OCI-M1 (cell line): ENCODE data around the gene TMEM120B.
"Not testable (repeated sequence)": the region's sequence is repeated elsewhere in the genome, so short reads cannot be mapped to it uniquely, and the experiment has no call there.

Experiments
- DNase-seq: peaks from one replicate; lab custom pipeline; 2025; lab: John Stamatoyannopoulos, UW

Gene TMEM120B

DNA sequence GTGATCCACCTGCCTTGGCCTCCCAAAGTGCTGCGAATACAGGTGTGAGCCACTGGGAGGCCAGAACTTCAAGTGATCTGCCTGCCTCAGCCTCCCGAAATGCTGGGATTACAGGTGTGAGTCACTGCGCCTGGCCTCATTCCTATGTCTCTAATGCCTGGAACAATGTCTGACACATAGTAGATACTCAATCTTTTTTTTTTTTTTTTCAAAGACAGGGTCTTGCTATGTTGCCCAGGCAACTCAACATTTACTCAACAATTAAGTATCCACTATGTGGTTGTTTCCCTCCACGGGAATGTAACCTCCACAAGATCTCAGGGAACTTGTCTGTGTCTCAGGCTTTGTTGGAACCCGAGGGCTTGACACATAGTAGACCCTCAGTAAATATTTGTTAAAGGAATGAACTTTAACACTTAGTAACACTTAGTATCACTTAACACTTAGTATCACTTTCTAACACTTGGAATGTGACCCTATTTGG lies 3.0 kb upstream of the TMEM120B start:
- DNase-seq, result no peak

DNA sequence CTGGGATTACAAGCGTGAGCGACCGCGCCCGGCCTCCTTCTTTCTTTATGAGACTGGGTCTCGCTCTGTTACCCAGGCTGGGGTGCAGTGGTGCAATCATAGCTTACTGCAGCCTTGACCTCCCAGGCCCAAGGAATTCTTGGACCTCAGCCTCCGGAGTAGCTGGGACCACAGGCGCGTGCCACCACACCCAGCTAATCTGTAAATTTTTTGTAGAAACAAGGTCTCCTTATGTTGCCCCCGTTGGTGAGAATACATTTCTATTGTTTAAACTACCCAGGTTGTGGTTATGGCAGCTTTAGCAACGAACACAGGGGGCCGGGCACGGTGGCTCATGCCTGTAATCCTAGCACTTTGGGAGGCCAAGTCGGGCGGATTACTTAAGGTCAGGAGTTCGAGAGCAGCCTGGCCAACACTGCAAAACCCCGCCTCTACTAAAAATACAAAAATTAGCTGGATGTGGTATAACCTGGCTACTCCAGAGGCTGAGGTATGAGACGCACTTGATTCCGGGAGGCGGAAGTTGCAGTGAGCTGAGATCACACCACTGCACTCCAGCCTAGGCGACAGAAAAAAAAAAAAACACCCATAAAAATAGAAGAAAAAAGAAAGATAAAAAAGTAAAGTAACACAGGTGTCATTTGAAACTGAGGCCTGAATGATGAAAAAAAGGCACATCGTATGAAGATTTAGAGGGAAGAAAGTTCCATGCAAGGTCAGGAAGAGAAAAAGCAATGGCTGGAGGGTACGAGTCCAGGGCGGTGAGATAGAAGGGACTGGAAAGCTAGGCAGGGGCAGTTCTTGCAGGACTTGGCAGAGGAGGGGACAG lies 977 bp upstream of the TMEM120B start:
- DNase-seq, result no peak

DNA sequence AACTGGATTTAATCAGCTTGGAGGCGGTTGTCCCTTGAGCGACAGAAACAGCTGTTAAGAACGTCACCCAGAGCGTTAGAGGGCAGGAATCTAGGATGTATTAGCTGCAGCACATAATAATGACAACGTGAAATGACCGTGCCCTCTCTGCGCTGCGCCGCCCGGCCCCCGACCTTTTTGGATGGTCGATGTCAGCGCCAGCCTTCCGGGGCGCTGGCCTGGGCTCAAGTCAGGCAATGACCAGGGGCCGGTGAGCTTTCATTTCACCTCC lies 427 bp upstream of the TMEM120B start:
- DNase-seq, result peak; percentile 77

DNA sequence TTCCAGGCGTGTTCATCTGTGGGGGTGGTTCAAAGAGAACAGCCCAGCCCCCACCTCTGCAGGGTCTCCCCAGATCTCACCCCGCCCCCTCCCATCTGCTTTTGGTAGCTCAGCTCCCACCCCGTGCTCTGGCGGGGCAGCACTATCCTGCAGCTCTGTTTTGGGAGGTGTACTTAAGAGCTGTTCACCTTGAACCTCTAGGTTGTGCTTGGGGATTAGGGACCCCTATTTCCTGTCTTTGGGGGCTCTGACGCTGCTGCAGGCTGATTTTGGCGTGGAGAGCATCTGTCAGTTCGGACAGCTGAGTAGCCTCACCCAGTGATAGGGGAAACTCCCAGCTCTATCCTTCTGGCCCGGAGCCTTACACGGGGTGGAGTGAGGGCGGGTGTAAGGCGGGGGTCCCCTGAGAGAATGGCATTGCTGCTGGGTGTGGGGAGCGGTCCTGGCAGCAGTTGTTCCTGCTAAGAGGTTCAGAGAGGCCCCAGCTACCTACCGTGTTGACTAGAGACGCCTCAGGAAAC lies 765 bp downstream of the TMEM120B start:
- DNase-seq, result no peak

DNA sequence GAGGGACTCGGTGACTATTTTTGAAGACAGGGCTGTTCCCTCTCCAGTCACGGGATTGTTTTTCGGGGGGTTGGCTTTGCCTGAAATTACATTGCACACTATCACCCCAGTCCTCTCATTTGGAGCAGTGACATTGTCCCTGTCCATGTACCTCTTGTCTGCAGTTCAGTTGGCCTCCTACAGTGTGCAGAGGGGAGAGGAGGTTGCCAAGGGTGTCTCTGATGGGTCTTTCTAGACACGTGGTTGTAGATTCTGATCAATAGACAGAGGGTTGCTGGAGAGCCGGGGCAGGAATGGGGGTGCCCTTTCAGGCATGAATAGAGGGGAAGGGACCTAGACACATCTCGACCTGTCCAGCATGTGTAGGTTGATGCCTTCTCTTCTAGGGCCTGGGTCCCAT lies 1.2 kb downstream of the TMEM120B start:
- peak; percentile 30 for DNase-seq

DNA sequence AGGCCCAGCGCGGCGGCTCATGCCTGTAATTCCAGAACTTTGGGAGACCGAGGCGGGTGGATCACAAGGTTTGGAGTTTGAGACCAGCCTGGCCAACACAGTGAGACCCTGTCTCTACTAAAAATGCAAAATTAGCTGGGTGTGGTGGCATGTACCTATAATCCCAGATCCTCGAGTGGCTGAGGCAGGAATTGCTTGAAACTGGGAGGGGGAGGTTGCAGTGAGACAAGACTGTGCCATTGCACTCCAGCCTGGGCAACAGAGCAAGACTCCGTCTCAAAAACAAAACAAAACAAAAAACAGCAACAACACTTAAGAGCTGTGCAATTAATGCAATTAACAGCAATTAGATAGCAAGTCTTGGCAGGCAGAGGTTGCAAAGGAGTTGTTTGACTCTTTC lies 2.5 kb downstream of the TMEM120B start:
- not testable (repeated sequence) for DNase-seq

DNA sequence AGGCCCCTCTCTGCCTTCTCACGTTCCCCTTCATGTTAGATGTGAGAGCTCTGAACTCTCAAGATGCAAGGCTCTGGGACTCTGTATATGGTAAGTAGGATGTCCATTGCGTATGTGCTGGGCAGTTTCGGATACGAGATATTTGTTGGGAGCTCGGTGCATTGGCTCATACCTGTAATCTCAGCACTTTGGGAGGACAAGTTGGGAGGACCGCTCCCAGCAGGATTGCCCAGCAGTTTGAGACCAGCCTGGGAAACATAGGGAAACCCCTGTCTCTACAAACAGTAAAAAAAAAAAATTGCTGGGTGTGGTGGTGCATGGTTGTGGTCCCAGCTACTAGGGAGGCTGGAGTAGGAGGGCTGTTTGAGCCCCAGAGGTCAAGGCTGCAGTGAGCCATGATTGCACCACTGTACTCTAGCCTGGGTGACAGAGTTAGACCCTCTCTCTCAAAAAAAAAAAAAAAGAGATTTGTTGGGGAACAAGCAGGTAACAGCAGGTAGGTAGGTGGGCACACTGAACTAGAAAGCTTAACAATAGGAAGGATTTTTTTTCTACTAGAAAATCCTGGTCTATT lies 3.4 kb downstream of the TMEM120B start:
- no peak for DNase-seq

DNA sequence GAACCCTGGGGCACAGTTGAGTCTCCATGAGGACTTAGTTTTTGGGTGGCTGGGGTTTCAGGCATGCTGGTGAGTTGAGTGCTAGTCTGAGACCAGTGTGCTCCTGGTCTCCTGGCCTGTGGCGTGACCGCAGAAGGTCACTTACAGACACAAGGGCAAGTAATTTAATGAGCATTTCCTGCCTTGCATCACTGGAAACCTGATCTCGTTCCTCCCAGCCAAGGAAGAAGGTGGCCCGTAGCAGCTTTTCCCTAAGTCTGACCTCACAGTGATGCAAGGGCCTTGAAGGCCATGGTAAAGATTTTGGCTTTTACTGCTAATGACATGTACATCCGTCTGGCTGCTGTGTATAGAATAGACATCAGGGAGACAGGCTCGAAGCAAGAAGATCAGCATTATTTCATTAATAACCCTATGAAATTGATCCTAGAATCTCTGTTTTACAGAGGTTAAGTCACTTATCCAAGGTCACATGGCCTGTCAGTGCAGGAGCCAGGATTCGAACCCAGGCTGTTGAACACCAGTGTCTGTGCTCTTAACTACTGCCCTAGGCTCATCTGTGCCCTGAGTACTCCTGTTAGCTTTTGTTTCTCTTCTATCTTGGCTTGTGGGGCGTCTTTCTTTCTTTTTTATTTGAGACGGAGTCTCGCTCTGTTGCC lies 4.6 kb downstream of the TMEM120B start:
- no peak for DNase-seq

DNA sequence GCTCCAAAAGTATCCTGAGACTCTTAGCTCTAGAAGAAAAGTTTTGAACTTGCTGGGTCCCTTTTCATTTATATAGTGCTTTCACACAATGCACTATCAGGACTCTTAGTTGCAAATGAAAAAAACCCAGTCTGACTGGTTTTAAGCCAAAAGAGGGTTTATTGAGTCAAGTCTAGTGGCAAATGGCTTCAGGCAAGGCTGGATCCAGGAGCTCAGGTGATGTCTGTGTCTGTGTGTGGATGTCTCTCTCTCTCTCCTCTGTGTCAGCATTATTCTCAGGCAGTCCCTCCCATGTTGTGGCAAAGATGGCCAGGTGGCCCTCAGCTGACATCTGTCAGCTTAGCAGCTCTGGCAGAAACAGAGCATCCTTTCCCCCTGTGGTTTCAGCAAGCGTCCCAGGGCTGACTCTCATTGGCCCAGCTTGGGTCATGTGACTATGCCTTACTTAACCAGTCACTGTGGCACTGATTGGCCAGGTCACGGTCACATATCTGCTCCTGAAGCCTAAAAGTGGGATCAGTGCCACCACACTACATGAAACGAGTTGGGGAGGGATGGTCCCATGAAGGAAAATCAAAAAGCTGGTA lies 6.2 kb downstream of the TMEM120B start:
- DNase-seq, result no peak

DNA sequence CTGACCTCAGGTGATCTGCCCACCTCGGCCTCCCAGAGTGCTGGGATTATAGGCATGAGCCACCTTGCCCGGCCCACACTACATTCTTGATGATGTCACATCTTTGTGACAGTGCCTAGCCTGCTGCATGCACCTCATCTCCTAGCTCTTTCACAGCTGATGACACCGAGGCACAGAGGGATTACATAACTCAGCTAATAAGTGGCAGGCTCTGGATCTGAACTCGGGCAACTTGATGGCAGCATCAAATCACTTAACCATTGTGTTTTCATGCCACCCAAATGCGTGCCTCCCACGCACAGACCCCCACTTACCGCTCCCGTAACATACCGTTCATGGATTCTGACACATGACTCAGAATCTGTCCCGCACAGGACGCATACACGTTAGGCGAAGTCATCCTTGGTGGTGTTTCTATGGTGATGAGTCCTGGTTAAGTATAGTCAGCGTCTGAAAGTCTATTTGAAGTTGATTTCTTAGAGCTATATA lies 7.4 kb downstream of the TMEM120B start:
- DNase-seq, result no peak

DNA sequence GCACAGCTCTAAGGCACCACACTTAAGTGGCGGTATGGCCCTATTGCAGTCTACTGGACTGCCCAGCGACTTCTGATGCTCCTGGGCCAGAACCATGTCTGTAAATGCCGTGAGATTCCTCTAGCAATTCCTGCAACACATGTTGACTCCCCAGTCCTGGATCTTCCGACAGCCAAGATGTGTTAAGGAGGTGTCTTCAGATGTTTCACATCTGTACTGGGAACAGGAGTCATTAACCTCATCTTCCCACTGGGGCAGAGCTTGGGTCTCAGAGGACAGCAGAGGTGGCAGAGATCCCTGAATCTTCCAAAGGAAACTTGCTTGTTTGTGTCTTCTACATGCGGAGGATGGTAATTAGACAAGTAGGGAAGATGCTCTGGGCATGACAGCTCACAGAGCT lies 8.2 kb downstream of the TMEM120B start:
- no peak for DNase-seq

DNA sequence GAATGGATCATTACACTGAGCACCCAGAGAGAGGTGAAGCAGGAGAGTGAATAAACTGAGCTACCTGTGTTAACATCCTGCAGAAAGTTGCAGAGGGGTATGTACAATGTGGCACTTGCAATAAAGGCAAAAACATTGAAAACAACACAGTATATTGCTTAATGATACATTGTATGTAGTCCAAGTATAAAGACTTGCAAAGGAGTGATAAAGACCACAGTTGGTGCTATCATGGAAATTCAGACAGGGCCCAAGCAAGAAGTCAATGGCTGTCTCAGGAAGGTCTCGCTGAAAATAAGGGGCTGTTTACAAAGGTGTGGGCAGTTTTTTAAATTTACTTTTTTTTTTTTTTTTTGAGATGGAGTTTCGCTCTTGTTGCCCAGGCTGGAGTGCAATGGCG lies 10.0 kb downstream of the TMEM120B start:
- DNase-seq, result no peak

DNA sequence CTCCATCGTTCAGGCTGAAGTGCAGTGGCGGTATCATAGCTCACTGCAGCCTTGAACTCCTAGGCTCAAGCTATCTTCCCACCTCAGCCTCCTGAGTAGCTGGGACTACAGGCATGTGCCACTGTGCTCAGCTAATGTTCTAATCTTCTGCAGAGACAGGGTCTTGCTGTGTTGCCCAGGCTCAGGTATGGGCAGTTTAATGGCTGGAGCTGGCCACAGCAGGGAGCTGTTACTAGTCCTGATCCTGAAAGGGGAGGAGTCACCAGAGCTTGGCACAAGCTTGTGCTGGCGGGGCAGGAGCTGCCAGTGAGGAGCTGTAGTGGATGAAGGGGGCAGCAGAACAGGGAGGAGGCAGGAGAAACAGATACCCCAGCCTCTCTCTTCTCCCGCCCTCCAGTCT lies 10.6 kb downstream of the TMEM120B start:
- no peak for DNase-seq

DNA sequence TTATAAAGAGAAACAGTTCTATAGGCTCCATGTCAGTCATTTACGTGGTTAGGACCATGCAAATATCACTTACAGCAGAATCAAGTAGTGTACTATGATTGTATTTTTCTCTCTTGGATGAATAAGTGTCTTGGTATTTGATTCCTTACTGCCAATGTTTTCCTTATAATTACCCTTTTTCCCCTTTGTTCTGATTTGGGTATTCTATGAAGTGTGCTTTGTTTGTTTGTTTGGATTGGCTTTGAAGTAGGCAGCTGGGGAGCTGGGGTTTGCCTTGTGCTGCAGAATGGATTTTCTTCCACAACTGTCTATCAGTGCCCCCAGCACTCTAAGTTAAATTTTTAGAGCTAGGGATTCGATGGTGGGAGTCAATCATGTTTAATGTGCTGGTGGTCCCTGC lies 12.4 kb downstream of the TMEM120B start:
- no peak for DNase-seq

DNA sequence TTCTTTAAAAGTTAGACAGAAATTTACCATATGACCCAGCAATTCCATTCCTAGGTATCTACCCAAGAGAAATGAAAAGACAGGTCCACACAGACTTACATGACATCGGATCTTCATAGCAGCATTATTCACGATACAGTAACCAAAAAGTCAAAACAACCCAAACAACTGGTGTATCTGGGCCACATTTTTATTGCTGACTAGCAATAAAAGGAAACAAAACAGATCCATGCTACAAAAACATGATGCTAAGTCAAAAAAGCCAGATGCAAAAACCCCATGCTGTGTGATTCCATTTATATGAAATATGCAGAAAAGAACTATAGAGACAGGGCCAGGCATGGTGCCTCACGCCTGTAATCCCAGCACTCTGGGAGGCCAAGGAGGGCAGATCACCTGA lies 12.9 kb downstream of the TMEM120B start:
- no peak for DNase-seq

DNA sequence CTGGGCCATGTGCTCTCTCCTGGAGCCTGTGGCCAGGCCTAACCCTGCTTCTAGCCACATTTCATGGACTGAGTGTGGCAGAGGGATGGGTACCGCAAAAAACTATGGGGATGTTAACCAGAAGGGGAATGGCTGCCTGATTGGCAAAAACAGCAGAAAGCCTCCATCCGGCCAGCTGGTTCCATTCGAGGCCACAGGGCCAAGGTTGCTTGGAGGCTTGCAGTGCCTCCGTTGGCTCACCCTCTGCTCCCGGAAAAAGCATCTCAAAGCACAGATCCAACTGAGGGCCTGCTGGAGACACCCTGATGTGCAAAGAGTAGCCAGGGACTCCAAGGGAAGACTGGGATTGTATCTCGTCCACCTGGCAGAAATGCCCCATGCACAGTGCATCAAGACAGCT lies 16.5 kb downstream of the TMEM120B start:
- no peak for DNase-seq

DNA sequence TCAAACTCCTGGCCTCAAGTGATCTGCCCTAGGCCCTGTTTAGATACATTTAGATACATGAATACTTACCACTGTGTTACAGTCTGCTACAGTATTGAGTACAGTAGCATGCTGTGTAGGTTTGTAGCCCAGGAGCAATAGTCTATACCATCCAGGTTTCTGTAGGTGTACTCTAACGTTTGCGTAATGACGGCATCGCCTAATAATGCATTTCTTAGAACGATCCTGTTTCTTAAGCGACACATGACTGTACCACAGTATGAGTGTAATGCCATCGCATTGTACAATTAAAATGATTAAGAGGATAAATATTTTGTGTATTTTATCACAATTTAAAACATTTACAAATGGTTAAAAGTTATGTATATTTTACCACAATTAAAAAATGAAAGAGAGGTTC lies 18.9 kb downstream of the TMEM120B start:
- no peak for DNase-seq

DNA sequence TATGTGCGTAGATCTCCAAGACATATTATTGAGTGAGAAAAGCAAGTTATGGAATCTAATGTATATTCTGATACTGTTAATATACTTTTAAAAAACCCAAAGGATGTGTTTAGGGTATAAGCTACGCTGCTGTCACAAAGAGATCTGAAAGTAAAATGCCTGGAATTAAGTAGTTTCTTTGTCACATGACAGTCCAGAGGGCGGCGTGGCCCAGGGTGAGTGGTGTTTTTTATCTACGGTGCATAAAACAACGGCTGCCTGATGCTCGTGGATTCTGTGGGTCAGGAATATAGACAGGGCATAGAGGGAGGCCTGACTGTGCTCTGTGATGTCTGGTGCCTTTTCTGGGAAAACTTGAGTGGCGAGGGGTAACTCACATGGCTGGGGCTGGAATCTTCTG lies 21.3 kb downstream of the TMEM120B start:
- no peak for DNase-seq

DNA sequence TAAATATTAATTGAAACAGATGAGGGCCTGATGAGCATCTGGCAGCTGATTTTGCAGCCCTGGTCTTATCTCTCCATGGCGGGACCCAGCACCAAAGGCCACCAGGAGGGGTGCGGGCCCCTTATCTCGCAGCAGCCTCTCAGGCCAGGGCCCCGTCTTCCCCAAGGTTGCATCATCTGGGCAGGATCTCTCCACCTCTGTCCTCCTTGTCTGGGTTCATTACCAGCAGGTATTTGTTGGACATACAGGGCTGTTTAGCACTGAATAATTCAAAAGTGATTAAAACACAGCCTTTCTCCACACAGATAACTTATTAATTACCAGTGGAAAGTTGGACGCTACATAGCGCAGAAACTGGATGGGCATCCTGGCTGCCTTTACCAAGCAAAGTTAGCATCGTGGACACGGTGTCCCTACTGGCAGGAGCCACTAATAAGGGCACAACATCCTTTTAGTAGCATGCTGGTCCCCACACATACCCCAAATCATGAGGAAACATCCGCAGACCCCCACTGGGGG lies 25.8 kb downstream of the TMEM120B start:
- DNase-seq, result peak; percentile 83

DNA sequence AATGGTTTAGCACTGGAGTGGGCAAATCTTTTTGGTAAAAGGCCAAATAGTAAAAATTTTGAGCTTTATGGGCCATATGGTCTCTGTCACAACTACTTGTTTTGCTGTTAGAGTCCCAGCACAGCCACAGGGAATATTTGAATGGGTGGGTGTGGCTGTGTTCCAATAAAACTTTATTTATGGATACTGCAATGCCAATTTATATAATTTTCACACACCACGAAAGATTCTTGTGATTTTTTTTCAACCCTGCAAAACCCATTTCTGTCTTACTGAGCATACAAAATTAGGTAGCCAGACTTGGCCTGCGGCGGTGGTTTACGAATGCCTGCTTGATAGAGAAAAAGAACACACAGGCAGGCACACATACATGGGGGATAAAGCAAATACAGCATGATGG lies 28.3 kb downstream of the TMEM120B start:
- DNase-seq, result no peak

DNA sequence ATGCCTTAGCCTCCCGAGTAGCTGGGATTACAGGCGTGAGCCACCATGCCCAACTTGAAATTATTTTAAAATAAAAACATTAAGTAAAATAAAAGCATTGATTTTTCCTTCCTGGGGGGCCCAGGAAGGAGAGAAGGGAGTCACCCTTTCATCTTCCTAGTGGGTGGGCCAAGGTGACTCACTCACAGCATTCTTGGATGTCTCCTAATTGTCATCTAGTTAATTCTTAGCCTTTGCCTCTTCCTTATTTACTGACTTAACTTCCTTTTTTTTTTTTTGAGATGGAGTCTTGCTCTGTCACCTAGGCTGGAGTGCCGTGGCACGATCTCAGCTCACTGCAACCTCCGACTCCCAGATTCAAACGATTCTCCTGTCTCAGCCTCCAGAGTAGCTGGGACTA lies 29.2 kb downstream of the TMEM120B start:
- peak; percentile 12 for DNase-seq

DNA sequence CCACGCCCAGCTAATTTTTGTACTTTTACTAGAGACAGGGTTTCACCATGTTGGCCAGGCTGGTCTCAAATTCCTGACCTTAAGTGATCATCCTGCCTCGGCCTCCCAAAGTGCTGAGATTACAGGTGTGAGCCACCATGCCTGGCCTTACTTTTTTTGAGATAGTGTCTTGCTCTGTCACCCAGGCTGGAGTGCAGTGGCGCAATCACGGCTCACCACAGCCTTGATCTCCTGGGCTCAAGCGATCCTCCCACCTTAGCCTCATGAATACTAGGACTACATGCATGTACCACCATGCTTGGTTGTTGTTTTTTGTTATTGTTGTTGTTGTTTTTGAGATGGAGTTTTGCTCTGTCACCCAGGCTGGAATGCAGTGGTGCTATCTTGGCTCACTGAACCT lies 33.0 kb downstream of the TMEM120B start:
- DNase-seq, result not testable (repeated sequence)

DNA sequence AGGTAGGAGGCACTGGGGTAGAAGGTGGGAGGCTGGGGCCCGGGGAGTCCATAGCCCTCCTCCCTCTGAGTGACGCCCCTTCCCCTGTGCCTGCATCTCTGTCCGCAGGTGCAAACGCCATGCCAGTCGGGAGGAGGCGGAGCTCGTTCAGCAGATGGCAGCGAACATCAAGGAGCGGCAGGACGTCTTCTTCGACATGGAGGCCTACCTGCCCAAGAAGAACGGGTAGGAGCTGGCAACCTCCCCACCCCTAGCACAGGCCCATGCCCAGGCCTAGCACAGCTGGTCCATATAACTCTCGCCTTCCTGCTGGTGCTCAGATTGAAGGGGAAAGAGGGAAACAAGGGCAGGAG lies 35.6 kb downstream of the TMEM120B start:
- DNase-seq, result no peak
